Measurements from ENCODE around the gene HPGD. TPM values are rescaled to one million over a fixed set of nuclear protein-coding genes. Genes with fewer than 3 reads are reported as not detected.

Gene HPGD
- total RNA-seq, 1 experiment from 2014 or later, result 0.66 TPM

DNA sequence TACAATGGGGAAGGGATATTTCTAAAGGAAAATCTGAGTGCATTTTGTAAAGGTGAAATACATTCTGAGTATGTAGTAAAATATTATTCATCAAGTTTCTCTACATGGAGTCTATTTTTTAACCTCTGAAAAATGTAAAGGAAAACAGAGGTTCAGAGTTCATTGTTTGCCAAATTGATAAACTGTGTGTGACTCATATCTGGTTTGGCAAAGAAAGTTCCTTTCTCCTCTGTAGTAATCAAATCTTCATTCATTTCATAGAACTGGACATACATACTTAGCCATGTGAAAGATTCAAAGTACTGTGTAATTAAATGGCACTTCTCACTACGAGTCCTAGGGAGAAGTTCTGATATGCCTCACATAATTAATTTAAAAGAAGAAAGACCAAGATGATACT lies 61.6 kb downstream of the HPGD start:
- Histone ChIP-seq H3K9ac (ENCODE audit: low read length) (no peak overlapping the region), H3K4me1 (ENCODE audit: control insufficient read depth in 1 of 2, insufficient read depth in 2 of 2, low read length in 2 of 2) (peaks cover 2 to 4% of the 10 kb centered on the region in 2 experiments; a peak in 2 of 4 replicates), H3K4me3 (replicated peaks in 1 of 2; ENCODE audit: low read depth in 1 of 2, low read length in 2 of 2) (no peak overlapping the region), H3K9me3 (ENCODE audit: control insufficient read depth in 1 of 2, insufficient read depth in 1 of 2, low read depth in 1 of 2, low read length in 2 of 2) (peaks cover 0 to 4% of the 10 kb centered on the region in 2 experiments; a peak in 1 of 4 replicates), H3K27me3 (ENCODE audit: insufficient read depth, low read length) (no peaks in the 10 kb centered on the region), H3K79me2 (ENCODE audit: insufficient read depth, low read length) (no peaks in the 10 kb centered on the region), H3K9me2 (ENCODE audit: insufficient read depth) (no peaks in the 10 kb centered on the region), H2AFZ (ENCODE audit: low read depth, low read length, poor library complexity, severe bottlenecking) (no peak overlapping the region), H3K4me2 (ENCODE audit: low read length) (no peak overlapping the region), H3K27ac (ENCODE audit: low read depth, low read length) (no peak overlapping the region), H3K36me3 (ENCODE audit: control insufficient read depth in 1 of 2, insufficient read depth in 2 of 2, low read length in 2 of 2) (no peaks in the 10 kb centered on the region), H4K20me1 (ENCODE audit: insufficient read depth) (no peaks in the 10 kb centered on the region)
- no TSS peak for BruUV-seq (replicated peaks)
- no peak for ATAC-seq
- CTCF ChIA-PET, result no interaction called here
- RAD21 ChIA-PET (ENCODE audit: low non-redundant PET in 1 of 2, low total read pairs in 2 of 2, uncharacterized antibody in 2 of 2, unreplicated experiment in 2 of 2), result no interaction called here
- no peak for DNase-seq (ENCODE audit: low read depth, low spot score)
- POLR2A ChIA-PET, result no interaction called here
- intact Hi-C loops (cut with micrococcal nuclease), result no loop called here
- no peak for TF ChIP-seq FOSL1 (IDR thresholded peaks at IDR 0.05; ENCODE audit: low read depth)
- TF ChIP-seq, protein P1, sequence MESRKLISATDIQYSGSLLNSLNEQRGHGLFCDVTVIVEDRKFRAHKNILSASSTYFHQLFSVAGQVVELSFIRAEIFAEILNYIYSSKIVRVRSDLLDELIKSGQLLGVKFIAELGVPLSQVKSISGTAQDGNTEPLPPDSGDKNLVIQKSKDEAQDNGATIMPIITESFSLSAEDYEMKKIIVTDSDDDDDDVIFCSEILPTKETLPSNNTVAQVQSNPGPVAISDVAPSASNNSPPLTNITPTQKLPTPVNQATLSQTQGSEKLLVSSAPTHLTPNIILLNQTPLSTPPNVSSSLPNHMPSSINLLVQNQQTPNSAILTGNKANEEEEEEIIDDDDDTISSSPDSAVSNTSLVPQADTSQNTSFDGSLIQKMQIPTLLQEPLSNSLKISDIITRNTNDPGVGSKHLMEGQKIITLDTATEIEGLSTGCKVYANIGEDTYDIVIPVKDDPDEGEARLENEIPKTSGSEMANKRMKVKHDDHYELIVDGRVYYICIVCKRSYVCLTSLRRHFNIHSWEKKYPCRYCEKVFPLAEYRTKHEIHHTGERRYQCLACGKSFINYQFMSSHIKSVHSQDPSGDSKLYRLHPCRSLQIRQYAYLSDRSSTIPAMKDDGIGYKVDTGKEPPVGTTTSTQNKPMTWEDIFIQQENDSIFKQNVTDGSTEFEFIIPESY (IDR thresholded peaks at IDR 0.05; ENCODE audit: extremely low read depth, insufficient replicate concordance, low read length), result no peak

DNA sequence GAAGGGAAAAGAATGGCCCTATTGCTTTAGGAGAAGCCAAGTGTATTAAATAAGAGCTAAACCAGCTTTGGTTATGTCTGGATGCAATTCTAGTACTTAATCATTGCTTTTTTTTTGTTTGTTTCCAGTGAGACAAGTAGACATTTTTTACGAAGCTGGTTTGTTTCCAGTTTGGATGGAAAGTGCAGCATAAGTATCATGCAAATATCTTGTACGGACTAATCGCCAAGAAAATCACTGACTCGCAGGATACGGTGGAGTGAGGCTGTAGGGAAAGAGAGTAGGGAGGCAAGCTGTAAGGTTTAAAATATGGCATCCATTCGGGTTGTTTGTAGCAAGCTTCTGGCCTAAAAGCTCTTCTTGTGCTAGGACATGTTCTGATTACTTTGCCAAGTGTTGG lies 64.8 kb downstream of the HPGD start:
- POLR2A ChIA-PET, result no interaction called here
- CTCF ChIA-PET, result interaction anchor here (0.9 kb wide), 1 partner anchor 175 kb away, joined by 3 read pairs; no protein-coding TSS in a partner anchor
- Histone ChIP-seq H3K27me3 (ENCODE audit: insufficient read depth, low read length) (no peaks in the 10 kb centered on the region), H3K9me2 (ENCODE audit: insufficient read depth) (no peaks in the 10 kb centered on the region), H3K36me3 (ENCODE audit: control insufficient read depth in 1 of 2, insufficient read depth in 2 of 2, low read length in 2 of 2) (no peaks in the 10 kb centered on the region), H3K4me1 (ENCODE audit: control insufficient read depth in 1 of 2, insufficient read depth in 2 of 2, low read length in 2 of 2) (peaks cover 2 to 4% of the 10 kb centered on the region in 2 experiments; a peak in 2 of 4 replicates), H2AFZ (ENCODE audit: low read depth, low read length, poor library complexity, severe bottlenecking) (no peak overlapping the region), H3K79me2 (ENCODE audit: insufficient read depth, low read length) (no peaks in the 10 kb centered on the region), H3K27ac (ENCODE audit: low read depth, low read length) (no peak overlapping the region), H3K4me2 (ENCODE audit: low read length) (no peak overlapping the region), H3K4me3 (replicated peaks in 1 of 2; ENCODE audit: low read depth in 1 of 2, low read length in 2 of 2) (no peak overlapping the region), H3K9me3 (ENCODE audit: control insufficient read depth in 1 of 2, insufficient read depth in 1 of 2, low read depth in 1 of 2, low read length in 2 of 2) (no peaks in the 10 kb centered on the region), H4K20me1 (ENCODE audit: insufficient read depth) (no peaks in the 10 kb centered on the region), H3K9ac (ENCODE audit: low read length) (no peak overlapping the region)
- BruUV-seq (replicated peaks), result no TSS peak
- RAD21 ChIA-PET (ENCODE audit: low non-redundant PET in 1 of 2, low total read pairs in 2 of 2, uncharacterized antibody in 2 of 2, unreplicated experiment in 2 of 2), result no interaction called here
- DNase-seq (ENCODE audit: low read depth, low spot score) (no peak), ATAC-seq (no peak)
- intact Hi-C loops (cut with micrococcal nuclease), result no loop called here
- TF ChIP-seq EGR1 (IDR thresholded peaks at IDR 0.05; ENCODE audit: low read depth) (no peak), CEBPB (IDR thresholded peaks at IDR 0.05; ENCODE audit: low read depth) (no peak), TCF7L2 (IDR thresholded peaks at IDR 0.05; ENCODE audit: borderline replicate concordance, extremely low read depth, insufficient read depth, insufficient read length) (no peak), SP1 (IDR thresholded peaks at IDR 0.05; ENCODE audit: low read depth) (no peak), YY1 (IDR thresholded peaks at IDR 0.05; ENCODE audit: extremely low read depth, insufficient replicate concordance, low read depth, low read length) (no peak), EZH2 (IDR thresholded peaks at IDR 0.05) (no peak), SRF (IDR thresholded peaks at IDR 0.05; ENCODE audit: low read depth) (no peak), POLR2AphosphoS5 (IDR thresholded peaks at IDR 0.05; ENCODE audit: low read depth, low read length) (no peak), SIN3A (IDR thresholded peaks at IDR 0.05; ENCODE audit: low read depth) (no peak), EZH2phosphoT487 (IDR thresholded peaks at IDR 0.05; ENCODE audit: borderline replicate concordance) (no peak), RAD21 (IDR thresholded peaks at IDR 0.05; ENCODE audit: low read depth) (no peak), ZFX (IDR thresholded peaks at IDR 0.05) (no peak)
- TF ChIP-seq, protein P2, sequence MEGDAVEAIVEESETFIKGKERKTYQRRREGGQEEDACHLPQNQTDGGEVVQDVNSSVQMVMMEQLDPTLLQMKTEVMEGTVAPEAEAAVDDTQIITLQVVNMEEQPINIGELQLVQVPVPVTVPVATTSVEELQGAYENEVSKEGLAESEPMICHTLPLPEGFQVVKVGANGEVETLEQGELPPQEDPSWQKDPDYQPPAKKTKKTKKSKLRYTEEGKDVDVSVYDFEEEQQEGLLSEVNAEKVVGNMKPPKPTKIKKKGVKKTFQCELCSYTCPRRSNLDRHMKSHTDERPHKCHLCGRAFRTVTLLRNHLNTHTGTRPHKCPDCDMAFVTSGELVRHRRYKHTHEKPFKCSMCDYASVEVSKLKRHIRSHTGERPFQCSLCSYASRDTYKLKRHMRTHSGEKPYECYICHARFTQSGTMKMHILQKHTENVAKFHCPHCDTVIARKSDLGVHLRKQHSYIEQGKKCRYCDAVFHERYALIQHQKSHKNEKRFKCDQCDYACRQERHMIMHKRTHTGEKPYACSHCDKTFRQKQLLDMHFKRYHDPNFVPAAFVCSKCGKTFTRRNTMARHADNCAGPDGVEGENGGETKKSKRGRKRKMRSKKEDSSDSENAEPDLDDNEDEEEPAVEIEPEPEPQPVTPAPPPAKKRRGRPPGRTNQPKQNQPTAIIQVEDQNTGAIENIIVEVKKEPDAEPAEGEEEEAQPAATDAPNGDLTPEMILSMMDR (IDR thresholded peaks at IDR 0.05 in 2 of 3, conservative IDR thresholded peaks at IDR 0.05 in 1 of 3; ENCODE audit: borderline replicate concordance in 1 of 3, insufficient read depth in 1 of 3, low read depth in 2 of 3, low read length in 2 of 3), result no peak
- TF ChIP-seq, protein P1 (IDR thresholded peaks at IDR 0.05; ENCODE audit: extremely low read depth, insufficient replicate concordance, low read length), result no peak

Data from HCT116 (cell line).